ENCODE data around the gene OR52H1. TPM values are rescaled to one million over a fixed set of nuclear protein-coding genes. Genes with fewer than 3 reads are reported as not detected.

Gene OR52H1
- total and polyA plus RNA-seq, 9 of the 15 experiments (the other 6 are each of a cell fraction or from before 2014, with no cell fraction given) = 0.15 TPM; not detected in 8

DNA sequence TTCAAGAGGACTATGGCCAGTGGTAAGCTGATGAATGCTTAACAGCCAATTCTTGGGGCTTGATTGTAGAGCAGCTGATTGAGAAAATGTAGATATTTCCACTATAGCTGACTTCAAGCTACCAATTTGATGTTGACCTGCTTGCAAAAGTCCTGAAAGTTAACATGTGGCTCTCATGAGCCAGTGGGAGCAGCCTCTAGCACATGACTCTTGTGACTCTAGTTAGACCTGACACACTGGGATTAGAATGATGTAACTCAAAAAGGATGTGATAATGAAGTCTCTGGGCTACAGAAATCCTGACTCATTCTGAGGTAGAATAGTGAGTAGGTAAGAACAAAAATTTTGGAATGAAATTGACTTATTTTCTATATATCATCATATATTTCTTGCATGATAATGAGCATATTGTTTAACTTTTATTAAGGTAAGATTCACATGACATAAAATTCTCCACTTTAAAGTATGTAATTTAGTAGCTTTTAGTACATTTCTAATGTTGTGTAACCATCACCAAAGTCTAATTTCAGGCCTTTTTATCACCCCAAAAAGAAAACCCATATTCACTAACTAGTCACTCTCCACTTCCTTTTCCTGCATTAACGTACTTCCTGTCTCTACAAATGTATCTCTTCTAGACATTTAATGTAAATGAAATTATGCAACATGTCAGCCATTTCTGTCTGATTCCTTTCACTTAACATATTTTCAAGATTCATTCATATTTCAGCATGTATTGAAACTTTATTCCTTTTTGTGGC lies 16.1 kb upstream of the OR52H1 start:
- intact Hi-C loops (cut with micrococcal nuclease) (no loop called here), in situ Hi-C loops (cut with MboI) (no loop called here)
- ChIA-PET CTCF (ENCODE audit: low intra/inter-chr PET ratio) (interaction anchor here (0.7 kb wide), 1 partner anchor 88 kb away, joined by 3 read pairs; no protein-coding TSS in a partner anchor), POLR2A (no interaction called here)
- peak overlapping the region; percentile 53 for H2AFZ ChIP-seq (ENCODE audit: low read depth, low read length)
- no peaks in the 10 kb centered on the region for H4K20me1 ChIP-seq (replicated peaks; ENCODE audit: control insufficient read depth, insufficient read depth, low read length)
- H3K9me3 ChIP-seq (replicated peaks; ENCODE audit: control insufficient read depth, insufficient read depth, low read depth, low read length) = no peaks in the 10 kb centered on the region
- peaks cover 0 to 5% of the 10 kb centered on the region in 2 experiments; a peak in 1 of 5 replicates for H3K4me1 ChIP-seq (replicated peaks in 1 of 2; ENCODE audit: control insufficient read depth in 2 of 2, insufficient read depth in 2 of 2, low read length in 2 of 2)
- ATAC-seq (peak; percentile 84), DNase-seq (ENCODE audit: extremely low read depth in 1 of 4, low spot score in 3 of 4) (peak in 1 of 4 experiments; percentile 39), FAIRE-seq (no peak)
- no peaks in the 10 kb centered on the region for H3K79me2 ChIP-seq (ENCODE audit: control insufficient read depth, insufficient read depth, low read length)
- WGBS (ENCODE audit: insufficient coverage, low coverage, missing lambda C conversion rate) = 71% methylated on average over 1 of the region's 1 CpG
- H3K4me2 ChIP-seq (ENCODE audit: insufficient read depth, low read length) = no peak overlapping the region; the same call in 1 of the 2 replicates
- BruUV-seq (replicated peaks) = no TSS peak
- peak overlapping the region; percentile 37; the same call in 2 of the 3 replicates for H3K27ac ChIP-seq (ENCODE audit: extremely low read depth, low read depth, low read length)
- H3K36me3 ChIP-seq (ENCODE audit: control insufficient read depth, insufficient read depth, low read length) = no peaks in the 10 kb centered on the region
- no peak overlapping the region for H3K9ac ChIP-seq (ENCODE audit: insufficient read depth in 1 of 2, low read depth in 2 of 2, low read length in 2 of 2)
- no peak overlapping the region for H3K4me3 ChIP-seq
- H3K27me3 ChIP-seq (ENCODE audit: control insufficient read depth in 2 of 2, insufficient read depth in 2 of 2, low read length in 2 of 2) = no peaks in the 10 kb centered on the region
- no peaks in the 10 kb centered on the region for H3K9me1 ChIP-seq (ENCODE audit: control insufficient read depth, insufficient read depth, low read length)
- TF ChIP-seq ZNF695 (CRISPR knock-in tag; IDR thresholded peaks at IDR 0.05) = no peak
- no peak for TF ChIP-seq ZNF785 (CRISPR knock-in tag; IDR thresholded peaks at IDR 0.05)
- TF ChIP-seq, protein P1, sequence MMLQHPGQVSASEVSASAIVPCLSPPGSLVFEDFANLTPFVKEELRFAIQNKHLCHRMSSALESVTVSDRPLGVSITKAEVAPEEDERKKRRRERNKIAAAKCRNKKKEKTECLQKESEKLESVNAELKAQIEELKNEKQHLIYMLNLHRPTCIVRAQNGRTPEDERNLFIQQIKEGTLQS (IDR thresholded peaks at IDR 0.05) = peak; percentile 79
- TF ChIP-seq, protein P1 (CRISPR knock-in tag; conservative IDR thresholded peaks at IDR 0.05) = no peak
- no peak for TF ChIP-seq ILF3 (IDR thresholded peaks at IDR 0.05; ENCODE audit: borderline replicate concordance)
- TF ChIP-seq, protein P2, sequence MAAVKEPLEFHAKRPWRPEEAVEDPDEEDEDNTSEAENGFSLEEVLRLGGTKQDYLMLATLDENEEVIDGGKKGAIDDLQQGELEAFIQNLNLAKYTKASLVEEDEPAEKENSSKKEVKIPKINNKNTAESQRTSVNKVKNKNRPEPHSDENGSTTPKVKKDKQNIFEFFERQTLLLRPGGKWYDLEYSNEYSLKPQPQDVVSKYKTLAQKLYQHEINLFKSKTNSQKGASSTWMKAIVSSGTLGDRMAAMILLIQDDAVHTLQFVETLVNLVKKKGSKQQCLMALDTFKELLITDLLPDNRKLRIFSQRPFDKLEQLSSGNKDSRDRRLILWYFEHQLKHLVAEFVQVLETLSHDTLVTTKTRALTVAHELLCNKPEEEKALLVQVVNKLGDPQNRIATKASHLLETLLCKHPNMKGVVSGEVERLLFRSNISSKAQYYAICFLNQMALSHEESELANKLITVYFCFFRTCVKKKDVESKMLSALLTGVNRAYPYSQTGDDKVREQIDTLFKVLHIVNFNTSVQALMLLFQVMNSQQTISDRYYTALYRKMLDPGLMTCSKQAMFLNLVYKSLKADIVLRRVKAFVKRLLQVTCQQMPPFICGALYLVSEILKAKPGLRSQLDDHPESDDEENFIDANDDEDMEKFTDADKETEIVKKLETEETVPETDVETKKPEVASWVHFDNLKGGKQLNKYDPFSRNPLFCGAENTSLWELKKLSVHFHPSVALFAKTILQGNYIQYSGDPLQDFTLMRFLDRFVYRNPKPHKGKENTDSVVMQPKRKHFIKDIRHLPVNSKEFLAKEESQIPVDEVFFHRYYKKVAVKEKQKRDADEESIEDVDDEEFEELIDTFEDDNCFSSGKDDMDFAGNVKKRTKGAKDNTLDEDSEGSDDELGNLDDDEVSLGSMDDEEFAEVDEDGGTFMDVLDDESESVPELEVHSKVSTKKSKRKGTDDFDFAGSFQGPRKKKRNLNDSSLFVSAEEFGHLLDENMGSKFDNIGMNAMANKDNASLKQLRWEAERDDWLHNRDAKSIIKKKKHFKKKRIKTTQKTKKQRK (IDR thresholded peaks at IDR 0.05; ENCODE audit: borderline replicate concordance, low read depth, low read length) = no peak
- TF ChIP-seq JUN (IDR thresholded peaks at IDR 0.05; ENCODE audit: borderline replicate concordance, low read depth, low read length) = peak; percentile 24; the same call in 1 of the 2 replicates
- TF ChIP-seq JUN (CRISPR knock-in tag; IDR thresholded peaks at IDR 0.05; ENCODE audit: borderline replicate concordance) = no peak
- TF ChIP-seq BCOR (IDR thresholded peaks at IDR 0.05) = no peak
- TF ChIP-seq MTA1 (IDR thresholded peaks at IDR 0.05; ENCODE audit: borderline replicate concordance) = no peak
- TF ChIP-seq, protein P3, sequence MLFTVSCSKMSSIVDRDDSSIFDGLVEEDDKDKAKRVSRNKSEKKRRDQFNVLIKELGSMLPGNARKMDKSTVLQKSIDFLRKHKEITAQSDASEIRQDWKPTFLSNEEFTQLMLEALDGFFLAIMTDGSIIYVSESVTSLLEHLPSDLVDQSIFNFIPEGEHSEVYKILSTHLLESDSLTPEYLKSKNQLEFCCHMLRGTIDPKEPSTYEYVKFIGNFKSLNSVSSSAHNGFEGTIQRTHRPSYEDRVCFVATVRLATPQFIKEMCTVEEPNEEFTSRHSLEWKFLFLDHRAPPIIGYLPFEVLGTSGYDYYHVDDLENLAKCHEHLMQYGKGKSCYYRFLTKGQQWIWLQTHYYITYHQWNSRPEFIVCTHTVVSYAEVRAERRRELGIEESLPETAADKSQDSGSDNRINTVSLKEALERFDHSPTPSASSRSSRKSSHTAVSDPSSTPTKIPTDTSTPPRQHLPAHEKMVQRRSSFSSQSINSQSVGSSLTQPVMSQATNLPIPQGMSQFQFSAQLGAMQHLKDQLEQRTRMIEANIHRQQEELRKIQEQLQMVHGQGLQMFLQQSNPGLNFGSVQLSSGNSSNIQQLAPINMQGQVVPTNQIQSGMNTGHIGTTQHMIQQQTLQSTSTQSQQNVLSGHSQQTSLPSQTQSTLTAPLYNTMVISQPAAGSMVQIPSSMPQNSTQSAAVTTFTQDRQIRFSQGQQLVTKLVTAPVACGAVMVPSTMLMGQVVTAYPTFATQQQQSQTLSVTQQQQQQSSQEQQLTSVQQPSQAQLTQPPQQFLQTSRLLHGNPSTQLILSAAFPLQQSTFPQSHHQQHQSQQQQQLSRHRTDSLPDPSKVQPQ (CRISPR knock-in tag; IDR thresholded peaks at IDR 0.05; ENCODE audit: borderline replicate concordance) = no peak
- TF ChIP-seq BRD9 (IDR thresholded peaks at IDR 0.05; ENCODE audit: low read depth, partially characterized antibody) = no peak
- TF ChIP-seq ZNF589 (CRISPR knock-in tag; IDR thresholded peaks at IDR 0.05; ENCODE audit: low read depth) = 0 out of 2 replicates have a peak, but pooled peaks have one; percentile 52
- peak; percentile 37; the same call in 1 of the 2 replicates for TF ChIP-seq NFE2 (IDR thresholded peaks at IDR 0.05; ENCODE audit: low read depth)
- peak; percentile 90 for TF ChIP-seq L3MBTL2 (IDR thresholded peaks at IDR 0.05)
- TF ChIP-seq CXXC5 (CRISPR knock-in tag; IDR thresholded peaks at IDR 0.05) = peak; percentile 50
